Smooth muscle cell (in vitro differentiated cells): Measurements from ENCODE around the gene MIPOL1. TPM values are rescaled to one million over a fixed set of nuclear protein-coding genes. Genes with fewer than 3 reads are reported as not detected.

ENCODE experiments used
- DNase-seq: peaks from one replicate; lab custom pipeline; 2025; ENCODE audit not compliant: unreplicated experiment; lab: John Stamatoyannopoulos, UW
- H2AFZ ChIP-seq: fragments of 200-600 bp; sonication (generic); 2 replicates; pipeline ENCODE4 v1.6.0; 2016; ENCODE audit warnings: antibody characterized with exemption, low read depth, mild to moderate bottlenecking
- H3F3A ChIP-seq: fragments of 200-600 bp; sonication (generic); 2 replicates; pipeline ENCODE4 v1.6.0; 2017; ENCODE audit warnings: antibody characterized with exemption, low read depth
- H3K27ac ChIP-seq: fragments of 200-600 bp; sonication (generic); 2 replicates; pipeline ENCODE4 v1.5.1; 2016; ENCODE audit warnings: low read depth, mild to moderate bottlenecking
- H3K27me3 ChIP-seq: fragments of 200-600 bp; sonication (generic); 2 replicates; pipeline ENCODE4 v1.6.1; 2016; ENCODE audit warnings: low read depth, mild to moderate bottlenecking
- H3K36me3 ChIP-seq: fragments of 200-600 bp; sonication (generic); 2 replicates; pipeline ENCODE4 v1.5.1; 2016; ENCODE audit warnings: low read depth
- H3K4me1 ChIP-seq: fragments of 200-600 bp; sonication (generic); 2 replicates; pipeline ENCODE4 v1.5.1; 2016; ENCODE audit warnings: low read depth
- H3K4me2 ChIP-seq: fragments of 200-600 bp; sonication (generic); 2 replicates; pipeline ENCODE4 v1.6.0; 2016; ENCODE audit warnings: mild to moderate bottlenecking
- H3K4me3 ChIP-seq: fragments of 200-600 bp; sonication (generic); 2 replicates; pipeline ENCODE4 v1.5.1; 2016; ENCODE audit warnings: mild to moderate bottlenecking
- H3K79me2 ChIP-seq: fragments of 200-600 bp; sonication (generic); 2 replicates; pipeline ENCODE4 v1.6.0; 2016; ENCODE audit warnings: low read depth, mild to moderate bottlenecking
- H3K9ac ChIP-seq: fragments of 200-600 bp; sonication (generic); 2 replicates; pipeline ENCODE4 v1.6.0; 2016; ENCODE audit warnings: low read depth
- H3K9me3 ChIP-seq: fragments of 200-600 bp; sonication (generic); replicated peaks from 2 replicates; pipeline ENCODE4 v1.5.1; 2016; ENCODE audit warnings: low read depth
- H4K20me1 ChIP-seq: fragments of 200-600 bp; sonication (generic); 2 replicates; pipeline ENCODE4 v1.6.0; 2016; ENCODE audit warnings: low read depth
- WGBS: methylation state at CpG from one replicate; pipeline ENCODE4 v1.1.7; 2016; ENCODE audit warnings: low lambda C conversion rate; 5-methylcytosine and 5-hydroxymethylcytosine counted together
- polyA plus RNA-seq: library from polyadenylated mRNA; unstranded; fragments of >200 nt; fragmentation: Nextera tagmentation; extraction: Ambion mirVana; gene quantifications from 2 replicates; pipeline ENCODE4 v1.2.1, GENCODE V29; 2016
- total RNA-seq: library from RNA; depleted of rRNA; stranded (reverse); fragments of >200 nt; gene quantifications from 2 replicates; pipeline ENCODE4 v1.2.3, GENCODE V29; 2014
- TF ChIP-seq, protein P1 (sequence below): fragments of 200-600 bp; sonication (generic); IDR thresholded peaks from 2 replicates; pipeline ENCODE4 v1.5.1; 2017; ENCODE audit warnings: borderline replicate concordance, mild to moderate bottlenecking, antibody characterized with exemption; ENCODE audit not compliant: insufficient read depth, poor library complexity, severe bottlenecking

The MIPOL1 gene
- total and polyA plus RNA-seq, 2 experiments from 2014 or later, result 3.2 to 5.1 TPM

DNA sequence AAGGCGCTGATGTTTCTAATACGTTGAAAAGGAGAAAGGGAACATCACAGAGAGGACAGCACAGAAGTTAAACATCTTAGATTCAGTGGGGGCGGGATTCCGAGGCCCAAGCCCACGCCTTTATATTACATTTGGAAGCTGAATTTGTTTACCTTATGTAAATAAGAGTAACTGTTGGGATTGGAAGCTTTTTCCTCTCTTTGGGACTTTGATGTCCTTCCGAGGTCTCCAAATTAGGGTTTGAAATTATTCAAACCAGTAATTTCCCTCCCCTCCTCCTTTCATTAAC lies 390.9 kb downstream of the MIPOL1 start:
- Histone ChIP-seq H4K20me1 (no peaks in the 10 kb centered on the region), H3K4me3 (peak overlapping the region; percentile 37), H3K79me2 (no peaks in the 10 kb centered on the region), H3K9ac (no peak overlapping the region), H3K4me1 (peaks cover 18% of the 10 kb centered on the region), H3K4me2 (peak overlapping the region; percentile 76), H3K36me3 (no peaks in the 10 kb centered on the region), H2AFZ (no peak overlapping the region), H3K27ac (no peak overlapping the region), H3F3A (no peaks in the 10 kb centered on the region), H3K9me3 (no peaks in the 10 kb centered on the region), H3K27me3 (peaks cover 100% of the 10 kb centered on the region)
- TF ChIP-seq, protein P1, sequence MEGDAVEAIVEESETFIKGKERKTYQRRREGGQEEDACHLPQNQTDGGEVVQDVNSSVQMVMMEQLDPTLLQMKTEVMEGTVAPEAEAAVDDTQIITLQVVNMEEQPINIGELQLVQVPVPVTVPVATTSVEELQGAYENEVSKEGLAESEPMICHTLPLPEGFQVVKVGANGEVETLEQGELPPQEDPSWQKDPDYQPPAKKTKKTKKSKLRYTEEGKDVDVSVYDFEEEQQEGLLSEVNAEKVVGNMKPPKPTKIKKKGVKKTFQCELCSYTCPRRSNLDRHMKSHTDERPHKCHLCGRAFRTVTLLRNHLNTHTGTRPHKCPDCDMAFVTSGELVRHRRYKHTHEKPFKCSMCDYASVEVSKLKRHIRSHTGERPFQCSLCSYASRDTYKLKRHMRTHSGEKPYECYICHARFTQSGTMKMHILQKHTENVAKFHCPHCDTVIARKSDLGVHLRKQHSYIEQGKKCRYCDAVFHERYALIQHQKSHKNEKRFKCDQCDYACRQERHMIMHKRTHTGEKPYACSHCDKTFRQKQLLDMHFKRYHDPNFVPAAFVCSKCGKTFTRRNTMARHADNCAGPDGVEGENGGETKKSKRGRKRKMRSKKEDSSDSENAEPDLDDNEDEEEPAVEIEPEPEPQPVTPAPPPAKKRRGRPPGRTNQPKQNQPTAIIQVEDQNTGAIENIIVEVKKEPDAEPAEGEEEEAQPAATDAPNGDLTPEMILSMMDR, result no peak
- 4% methylated on average over 6 of the region's 6 CpGs for WGBS
- no peak for DNase-seq

DNA sequence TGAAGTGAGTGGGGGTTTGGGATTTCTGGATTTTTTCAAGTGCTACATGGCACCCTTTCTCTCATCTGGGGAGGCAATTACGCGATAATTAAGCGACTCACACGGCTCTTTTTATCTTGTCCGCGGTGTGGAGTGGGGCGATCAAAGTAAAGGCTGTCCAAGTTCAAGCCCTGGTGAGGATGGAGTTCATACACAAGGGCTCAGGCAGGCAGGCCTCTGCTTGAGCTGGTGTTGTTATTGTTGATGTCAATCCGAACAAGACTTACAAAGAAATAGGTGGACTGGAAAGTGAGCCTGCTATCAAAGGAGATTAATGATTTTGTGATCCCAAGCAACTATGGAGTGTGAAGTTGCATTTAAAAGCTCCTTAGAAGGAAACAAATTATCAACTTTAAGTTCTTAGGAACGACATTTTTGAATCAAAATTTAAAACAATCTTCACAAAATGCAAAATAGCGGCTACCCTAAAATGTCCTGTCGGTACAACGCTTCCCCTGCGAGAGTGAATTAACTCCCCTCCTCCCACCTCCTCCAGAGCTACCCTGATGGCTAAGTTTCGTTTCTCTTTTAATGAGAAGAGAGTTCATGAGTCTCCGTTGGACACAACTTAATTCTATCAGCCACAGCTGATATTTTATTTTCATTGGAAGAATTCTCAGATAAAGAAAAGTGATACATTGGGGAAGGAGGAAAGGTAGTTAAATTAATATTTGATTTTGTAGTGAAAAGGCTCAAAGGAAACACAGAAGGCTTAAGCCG lies 391.4 kb downstream of the MIPOL1 start:
- Histone ChIP-seq H4K20me1 (no peaks in the 10 kb centered on the region), H3K4me2 (no peak overlapping the region), H3K79me2 (no peaks in the 10 kb centered on the region), H3K9ac (no peak overlapping the region), H3K36me3 (no peaks in the 10 kb centered on the region), H3K27me3 (peaks cover 100% of the 10 kb centered on the region), H3F3A (no peaks in the 10 kb centered on the region), H3K9me3 (no peaks in the 10 kb centered on the region), H3K4me3 (peak overlapping the region; percentile 37), H2AFZ (no peak overlapping the region), H3K27ac (no peak overlapping the region), H3K4me1 (peaks cover 16% of the 10 kb centered on the region)
- TF ChIP-seq, protein P1, result no peak
- no peak for DNase-seq
- 5% methylated on average over 16 of the region's 16 CpGs for WGBS

DNA sequence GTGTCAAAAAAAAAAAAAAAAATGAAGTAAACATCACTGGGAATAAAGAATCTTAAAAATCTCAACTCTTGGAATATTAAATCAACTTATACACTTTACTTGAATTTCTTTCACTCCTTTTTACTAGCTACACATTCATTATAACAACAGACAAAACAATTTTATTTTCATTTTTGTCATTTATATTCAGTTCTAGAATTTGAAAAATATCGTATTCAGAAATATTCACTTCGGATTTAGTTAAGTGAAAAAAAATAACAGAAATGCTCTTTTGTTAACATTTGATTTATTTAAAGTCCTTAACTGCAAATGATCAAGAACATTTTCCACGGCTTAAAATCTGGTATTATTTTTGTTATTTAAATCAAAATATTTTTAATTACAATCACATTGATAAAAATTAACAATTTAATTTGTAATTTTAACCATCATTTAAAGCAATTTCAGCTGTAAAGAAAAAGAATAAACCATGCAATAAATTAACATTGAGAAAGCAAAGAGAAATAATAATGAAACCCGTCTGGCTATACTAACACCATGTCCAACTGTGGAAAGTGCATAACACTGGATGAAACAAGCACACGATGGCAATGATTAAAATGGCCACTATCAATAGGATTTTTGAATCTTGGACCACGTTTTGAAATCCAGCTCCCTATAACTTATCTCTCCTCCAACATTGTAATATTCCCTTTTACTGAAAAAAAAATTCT lies 392.1 kb downstream of the MIPOL1 start:
- TF ChIP-seq, protein P1, result no peak
- no peaks in the 10 kb centered on the region for H4K20me1 ChIP-seq
- no peak overlapping the region for H3K4me2 ChIP-seq
- no peak overlapping the region for H3K27ac ChIP-seq
- H3K9ac ChIP-seq, result no peak overlapping the region
- H3K9me3 ChIP-seq, result no peaks in the 10 kb centered on the region
- no peaks in the 10 kb centered on the region for H3K79me2 ChIP-seq
- H3K27me3 ChIP-seq, result peaks cover 99% of the 10 kb centered on the region
- no peak overlapping the region for H2AFZ ChIP-seq
- WGBS, result 30% methylated on average over 6 of the region's 6 CpGs
- H3F3A ChIP-seq, result no peaks in the 10 kb centered on the region
- H3K36me3 ChIP-seq, result no peaks in the 10 kb centered on the region
- H3K4me1 ChIP-seq, result peaks cover 12% of the 10 kb centered on the region
- peak overlapping the region; percentile 37 for H3K4me3 ChIP-seq
- no peak for DNase-seq
